Measurements from ENCODE around the gene TTC21A. TPM values are rescaled to one million over a fixed set of nuclear protein-coding genes. Genes with fewer than 3 reads are reported as not detected.

Gene TTC21A
- total RNA-seq, 1 experiment from 2014 or later: 9.5 TPM

- no peaks in the 10 kb centered on the region for H3K27me3 ChIP-seq (ENCODE audit: insufficient read depth, low read depth)
- H3K4me2 ChIP-seq: peak overlapping the region; percentile 40; the same call in 1 of the 2 replicates
- no peak overlapping the region for H3K4me3 ChIP-seq
- ChIA-PET CTCF (interaction anchor here (0.5 kb wide), 1 partner anchor 636 kb away, joined by 5 read pairs; the partner anchor contains the start of gene EXOG), POLR2A (ENCODE audit: unreplicated experiment) (interaction anchor here (1.0 kb wide), 1 partner anchor 9 kb away, joined by 27 read pairs; no protein-coding TSS in a partner anchor)
- H3F3A ChIP-seq (ENCODE audit: insufficient read depth, low read depth): peaks cover 22% of the 10 kb centered on the region
- BruUV-seq (replicated peaks): no TSS peak
- H2AFZ ChIP-seq: no peak overlapping the region
- peak in 1 of 2 experiments; percentile 69 for DNase-seq
- TF ChIP-seq EZH2 (IDR thresholded peaks at IDR 0.05; ENCODE audit: low read depth): no peak
- H3K9me3 ChIP-seq (ENCODE audit: insufficient read depth, low read depth): no peaks in the 10 kb centered on the region
- H4K20me1 ChIP-seq (ENCODE audit: insufficient read depth): no peaks in the 10 kb centered on the region
- H3K4me1 ChIP-seq (replicated peaks; ENCODE audit: insufficient read depth): peaks cover 29% of the 10 kb centered on the region
- no peaks in the 10 kb centered on the region for H3K79me2 ChIP-seq (ENCODE audit: low read depth)
- intact Hi-C loops (cut with micrococcal nuclease; ENCODE audit: unreplicated experiment): no loop called here
- H3K36me3 ChIP-seq (ENCODE audit: low read depth): no peaks in the 10 kb centered on the region
- peak overlapping the region; percentile 49 for H3K27ac ChIP-seq
- H3K9me2 ChIP-seq (ENCODE audit: insufficient read depth): no peaks in the 10 kb centered on the region
These were observed 24.9 kb downstream of the TTC21A start for GRCh38 chr3:39132096-39133092.

GRCh38 chr3:39133093-39133490 is 25.6 kb downstream of the TTC21A start:
- no peak overlapping the region for H2AFZ ChIP-seq
- peak overlapping the region; percentile 40; the same call in 1 of the 2 replicates for H3K4me2 ChIP-seq
- intact Hi-C loops (cut with micrococcal nuclease; ENCODE audit: unreplicated experiment): no loop called here
- H3K36me3 ChIP-seq (ENCODE audit: low read depth): no peaks in the 10 kb centered on the region
- TF ChIP-seq, protein P1, sequence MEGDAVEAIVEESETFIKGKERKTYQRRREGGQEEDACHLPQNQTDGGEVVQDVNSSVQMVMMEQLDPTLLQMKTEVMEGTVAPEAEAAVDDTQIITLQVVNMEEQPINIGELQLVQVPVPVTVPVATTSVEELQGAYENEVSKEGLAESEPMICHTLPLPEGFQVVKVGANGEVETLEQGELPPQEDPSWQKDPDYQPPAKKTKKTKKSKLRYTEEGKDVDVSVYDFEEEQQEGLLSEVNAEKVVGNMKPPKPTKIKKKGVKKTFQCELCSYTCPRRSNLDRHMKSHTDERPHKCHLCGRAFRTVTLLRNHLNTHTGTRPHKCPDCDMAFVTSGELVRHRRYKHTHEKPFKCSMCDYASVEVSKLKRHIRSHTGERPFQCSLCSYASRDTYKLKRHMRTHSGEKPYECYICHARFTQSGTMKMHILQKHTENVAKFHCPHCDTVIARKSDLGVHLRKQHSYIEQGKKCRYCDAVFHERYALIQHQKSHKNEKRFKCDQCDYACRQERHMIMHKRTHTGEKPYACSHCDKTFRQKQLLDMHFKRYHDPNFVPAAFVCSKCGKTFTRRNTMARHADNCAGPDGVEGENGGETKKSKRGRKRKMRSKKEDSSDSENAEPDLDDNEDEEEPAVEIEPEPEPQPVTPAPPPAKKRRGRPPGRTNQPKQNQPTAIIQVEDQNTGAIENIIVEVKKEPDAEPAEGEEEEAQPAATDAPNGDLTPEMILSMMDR (conservative IDR thresholded peaks at IDR 0.05): no peak
- no peak for TF ChIP-seq EZH2 (IDR thresholded peaks at IDR 0.05; ENCODE audit: low read depth)
- DNase-seq: peak; percentile 40 to 88
- H3K4me3 ChIP-seq: no peak overlapping the region
- H3K79me2 ChIP-seq (ENCODE audit: low read depth): no peaks in the 10 kb centered on the region
- BruUV-seq (replicated peaks): no TSS peak
- no peaks in the 10 kb centered on the region for H4K20me1 ChIP-seq (ENCODE audit: insufficient read depth)
- H3F3A ChIP-seq (ENCODE audit: insufficient read depth, low read depth): peaks cover 22% of the 10 kb centered on the region
- no peaks in the 10 kb centered on the region for H3K9me3 ChIP-seq (ENCODE audit: insufficient read depth, low read depth)
- no peaks in the 10 kb centered on the region for H3K9me2 ChIP-seq (ENCODE audit: insufficient read depth)
- peak overlapping the region; percentile 49 for H3K27ac ChIP-seq
- ChIA-PET POLR2A (ENCODE audit: unreplicated experiment) (interaction anchor here (1.0 kb wide), 1 partner anchor 9 kb away, joined by 27 read pairs; no protein-coding TSS in a partner anchor), CTCF (interaction anchor here (0.5 kb wide), 1 partner anchor 637 kb away, joined by 5 read pairs; the partner anchor contains the start of gene EXOG)
- peaks cover 22% of the 10 kb centered on the region for H3K4me1 ChIP-seq (replicated peaks; ENCODE audit: insufficient read depth)
- H3K27me3 ChIP-seq (ENCODE audit: insufficient read depth, low read depth): no peaks in the 10 kb centered on the region

DNA sequence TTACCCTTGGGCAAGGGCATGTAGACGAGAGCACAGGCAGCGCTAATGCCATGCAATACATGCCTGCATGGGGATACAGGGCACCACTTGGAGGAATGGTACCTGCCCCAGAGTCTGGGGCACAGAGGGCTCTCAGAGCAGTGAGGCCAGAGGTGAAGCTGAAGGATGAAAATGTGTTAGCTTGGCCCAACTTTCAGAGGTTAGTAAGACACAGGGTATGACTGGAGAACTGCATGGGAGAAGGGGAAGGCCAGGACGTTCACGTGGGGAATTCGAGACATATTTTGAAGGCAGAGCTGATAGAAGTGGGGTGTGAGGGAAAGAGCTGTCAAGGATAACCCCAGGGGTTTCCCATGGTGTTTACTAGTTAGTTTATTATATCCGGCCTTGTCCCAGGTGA is 26.3 kb downstream of the TTC21A start:
- no peak for DNase-seq
- Histone ChIP-seq H3K9me3 (ENCODE audit: insufficient read depth, low read depth) (no peaks in the 10 kb centered on the region), H3K4me3 (no peak overlapping the region), H2AFZ (no peak overlapping the region), H3K79me2 (ENCODE audit: low read depth) (no peaks in the 10 kb centered on the region), H3K36me3 (ENCODE audit: low read depth) (no peaks in the 10 kb centered on the region), H4K20me1 (ENCODE audit: insufficient read depth) (no peaks in the 10 kb centered on the region), H3K27me3 (ENCODE audit: insufficient read depth, low read depth) (no peaks in the 10 kb centered on the region), H3K4me1 (replicated peaks; ENCODE audit: insufficient read depth) (peaks cover 22% of the 10 kb centered on the region), H3K9me2 (ENCODE audit: insufficient read depth) (no peaks in the 10 kb centered on the region), H3K27ac (no peak overlapping the region), H3F3A (ENCODE audit: insufficient read depth, low read depth) (peaks cover 22% of the 10 kb centered on the region), H3K4me2 (0 out of 2 replicates have a peak overlapping the region, but pooled peaks have one; percentile 40)
- BruUV-seq (replicated peaks): no TSS peak
- ChIA-PET CTCF (no interaction called here), POLR2A (ENCODE audit: unreplicated experiment) (no interaction called here)
- no peak for TF ChIP-seq EZH2 (IDR thresholded peaks at IDR 0.05; ENCODE audit: low read depth)
- TF ChIP-seq, protein P1 (conservative IDR thresholded peaks at IDR 0.05): no peak
- intact Hi-C loops (cut with micrococcal nuclease; ENCODE audit: unreplicated experiment): no loop called here

Data from PC-9 (cell line).